HepG2 (cell line): ENCODE data around the gene UGT3A2.

ENCODE experiments used
- CENPX ChIP-seq: sonication (generic); formaldehyde crosslinking; IDR thresholded peaks from 2 replicates; pipeline ENCODE4 v1.9.0; 2021; ENCODE audit warnings: mild to moderate bottlenecking, missing genetic modification reagents, moderate library complexity
- FOXJ3 ChIP-seq: sonication (generic); formaldehyde crosslinking; IDR thresholded peaks from 2 replicates; pipeline ENCODE4 v1.4.0; 2020; ENCODE audit warnings: missing genetic modification reagents, mild to moderate bottlenecking, borderline replicate concordance
- MAX ChIP-seq: IDR thresholded peaks from 2 replicates; pipeline ENCODE4 v1.6.1; 2012; ENCODE audit warnings: inconsistent platforms
- POLR2A ChIP-seq, 2 experiments: IDR thresholded peaks; 2 replicates each; pipeline ENCODE4 v1.6.1; 2011; ENCODE audit warnings: low read depth in 2 of 2, low read length in 2 of 2, mild to moderate bottlenecking in 1 of 2, moderate library complexity in 1 of 2; ENCODE audit not compliant: insufficient read depth in 1 of 2
- ZNF143 ChIP-seq: sonication (generic); formaldehyde crosslinking; IDR thresholded peaks from 2 replicates; pipeline ENCODE4 v1.4.0; 2020; ENCODE audit warnings: missing genetic modification reagents
- TF ChIP-seq, protein P1 (sequence below): sonication (generic); formaldehyde crosslinking; IDR thresholded peaks from 2 replicates; pipeline ENCODE4 v1.5.0; 2020; ENCODE audit warnings: mild to moderate bottlenecking, missing genetic modification reagents, moderate library complexity
- TF ChIP-seq, protein P2 (sequence below): sonication (generic); formaldehyde crosslinking; IDR thresholded peaks from 2 replicates; pipeline ENCODE4 v1.8.0; 2022; ENCODE audit warnings: mild to moderate bottlenecking, missing genetic modification reagents

GRCh38 chr5:36108758-36109460 lies 42.2 kb upstream of the UGT3A2 start:
- TF ChIP-seq, protein P1, sequence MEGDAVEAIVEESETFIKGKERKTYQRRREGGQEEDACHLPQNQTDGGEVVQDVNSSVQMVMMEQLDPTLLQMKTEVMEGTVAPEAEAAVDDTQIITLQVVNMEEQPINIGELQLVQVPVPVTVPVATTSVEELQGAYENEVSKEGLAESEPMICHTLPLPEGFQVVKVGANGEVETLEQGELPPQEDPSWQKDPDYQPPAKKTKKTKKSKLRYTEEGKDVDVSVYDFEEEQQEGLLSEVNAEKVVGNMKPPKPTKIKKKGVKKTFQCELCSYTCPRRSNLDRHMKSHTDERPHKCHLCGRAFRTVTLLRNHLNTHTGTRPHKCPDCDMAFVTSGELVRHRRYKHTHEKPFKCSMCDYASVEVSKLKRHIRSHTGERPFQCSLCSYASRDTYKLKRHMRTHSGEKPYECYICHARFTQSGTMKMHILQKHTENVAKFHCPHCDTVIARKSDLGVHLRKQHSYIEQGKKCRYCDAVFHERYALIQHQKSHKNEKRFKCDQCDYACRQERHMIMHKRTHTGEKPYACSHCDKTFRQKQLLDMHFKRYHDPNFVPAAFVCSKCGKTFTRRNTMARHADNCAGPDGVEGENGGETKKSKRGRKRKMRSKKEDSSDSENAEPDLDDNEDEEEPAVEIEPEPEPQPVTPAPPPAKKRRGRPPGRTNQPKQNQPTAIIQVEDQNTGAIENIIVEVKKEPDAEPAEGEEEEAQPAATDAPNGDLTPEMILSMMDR (CRISPR knock-in tag), result no peak
- no peak for TF ChIP-seq CENPX (CRISPR knock-in tag)
- no peak for TF ChIP-seq POLR2A (IDR thresholded peaks at IDR 0.05; ENCODE audit: insufficient read depth in 1 of 2, low read depth in 2 of 2, low read length in 2 of 2)
- TF ChIP-seq, protein P2, sequence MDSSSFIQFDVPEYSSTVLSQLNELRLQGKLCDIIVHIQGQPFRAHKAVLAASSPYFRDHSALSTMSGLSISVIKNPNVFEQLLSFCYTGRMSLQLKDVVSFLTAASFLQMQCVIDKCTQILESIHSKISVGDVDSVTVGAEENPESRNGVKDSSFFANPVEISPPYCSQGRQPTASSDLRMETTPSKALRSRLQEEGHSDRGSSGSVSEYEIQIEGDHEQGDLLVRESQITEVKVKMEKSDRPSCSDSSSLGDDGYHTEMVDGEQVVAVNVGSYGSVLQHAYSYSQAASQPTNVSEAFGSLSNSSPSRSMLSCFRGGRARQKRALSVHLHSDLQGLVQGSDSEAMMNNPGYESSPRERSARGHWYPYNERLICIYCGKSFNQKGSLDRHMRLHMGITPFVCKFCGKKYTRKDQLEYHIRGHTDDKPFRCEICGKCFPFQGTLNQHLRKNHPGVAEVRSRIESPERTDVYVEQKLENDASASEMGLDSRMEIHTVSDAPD (CRISPR knock-in tag), result no peak
- no peak for TF ChIP-seq MAX
- no peak for TF ChIP-seq FOXJ3
- TF ChIP-seq ZNF143, result no peak
